Duodenal mucosa (tissue), 2 donors: ENCODE data around the gene EBNA1BP2.
"Not testable (repeated sequence)": the region's sequence is repeated elsewhere in the genome, so short reads cannot be mapped to it uniquely, and the experiment has no call there.

Source experiments
- H3K27ac ChIP-seq: one replicate; pipeline ENCODE4 v1.7.0; 2013; ENCODE audit warnings: low read depth, low read length
- H3K27me3 ChIP-seq, 2 donors: one replicate each; pipeline ENCODE4 v1.7.0; 2013; ENCODE audit warnings: low read length in 2 of 2, control low read depth in 1 of 2; ENCODE audit not compliant: insufficient read depth in 2 of 2, control insufficient read depth in 1 of 2
- H3K36me3 ChIP-seq, 2 donors: one replicate each; pipeline ENCODE4 v1.7.0; 2013; ENCODE audit warnings: low read length in 2 of 2, control low read depth in 1 of 2; ENCODE audit not compliant: insufficient read depth in 2 of 2, control insufficient read depth in 1 of 2
- H3K4me1 ChIP-seq, 2 donors: one replicate each; pipeline ENCODE4 v1.7.0; 2013; ENCODE audit warnings: low read length in 2 of 2, control low read depth in 1 of 2; ENCODE audit not compliant: insufficient read depth in 2 of 2, control insufficient read depth in 1 of 2
- H3K4me3 ChIP-seq, 2 donors: one replicate each; pipeline ENCODE4 v1.7.0; 2013; ENCODE audit warnings: low read length in 2 of 2, low read depth in 1 of 2
- H3K9ac ChIP-seq, 2 donors: one replicate each; pipeline ENCODE4 v1.7.0; 2013; ENCODE audit warnings: low read length in 2 of 2, low read depth in 1 of 2
- H3K9me3 ChIP-seq, 2 donors: one replicate each; pipeline ENCODE4 v1.7.0; 2013; ENCODE audit warnings: low read length in 2 of 2, control low read depth in 1 of 2; ENCODE audit not compliant: control insufficient read depth in 1 of 2

EBNA1BP2 gene

GRCh38 chr1:43128816-43129215, 43.3 kb downstream of the EBNA1BP2 start:
- Histone ChIP-seq H3K4me1 (no peaks in the 10 kb centered on the region), H3K36me3 (no peaks in the 10 kb centered on the region), H3K9ac (no peak overlapping the region)

DNA sequence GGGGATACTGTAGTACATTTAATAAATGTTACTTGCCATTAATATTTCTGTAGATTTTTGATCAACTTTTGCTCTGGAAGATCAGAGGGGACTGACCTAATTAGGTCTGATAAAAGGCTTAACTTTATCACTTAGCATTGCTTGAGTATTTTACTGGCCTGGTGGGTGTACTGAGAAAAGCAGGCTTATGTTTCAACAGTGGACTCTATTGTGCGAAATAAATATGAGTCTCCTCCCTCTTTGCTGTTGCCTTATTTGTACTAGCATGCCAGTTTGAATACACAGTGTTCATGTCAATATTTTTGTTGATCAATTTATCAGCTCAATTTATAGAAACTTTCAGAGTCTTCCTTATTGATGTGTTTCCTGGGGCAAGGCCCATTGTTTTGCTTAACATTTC, 49.1 kb downstream of the EBNA1BP2 start:
- Histone ChIP-seq H3K27me3 (no peaks in the 10 kb centered on the region), H3K4me3 (no peak overlapping the region), H3K27ac (no peak overlapping the region), H3K4me1 (no peaks in the 10 kb centered on the region), H3K9ac (no peak overlapping the region), H3K9me3 (no peaks in the 10 kb centered on the region), H3K36me3 (no peaks in the 10 kb centered on the region)

More at GRCh38 chr1:43128816-43129215, 43.3 kb downstream of the EBNA1BP2 start:
- no peak overlapping the region for H3K27ac ChIP-seq
- peaks cover 0 to 3% of the 10 kb centered on the region in 2 donors for H3K27me3 ChIP-seq
- no peak overlapping the region for H3K4me3 ChIP-seq
- H3K9me3 ChIP-seq: no peaks in the 10 kb centered on the region

DNA sequence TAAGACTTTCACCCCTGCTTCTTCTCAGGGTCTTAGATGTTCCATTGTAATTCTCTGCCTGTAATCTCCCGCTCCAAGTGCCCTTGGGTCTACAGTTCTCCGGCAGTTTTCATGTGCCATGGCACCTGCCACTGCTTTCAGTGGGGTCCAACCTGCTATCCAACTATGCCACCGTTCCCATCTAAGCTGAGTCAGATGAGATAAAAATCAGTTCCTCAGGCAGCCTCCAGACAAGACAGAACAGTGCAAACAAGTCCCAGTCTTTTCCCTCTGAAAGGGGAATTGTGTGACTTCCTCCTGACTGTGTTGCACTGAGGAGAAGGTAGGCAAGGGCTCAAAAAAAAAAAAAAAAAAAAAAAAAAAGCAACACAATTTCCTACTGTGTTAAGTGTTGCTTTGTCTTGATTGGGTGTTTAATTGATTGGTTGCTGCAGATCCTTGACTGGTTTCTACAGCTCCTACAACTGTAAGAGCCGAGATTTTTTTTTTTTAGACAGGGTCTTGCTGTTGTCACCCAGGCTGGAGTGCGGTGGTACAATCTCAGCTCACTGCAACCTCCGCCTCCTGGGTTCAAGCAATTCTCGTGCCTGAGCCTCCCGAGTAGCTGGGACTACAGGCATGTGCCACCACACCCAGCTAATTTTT, 50.7 kb downstream of the EBNA1BP2 start:
- no peak overlapping the region for H3K9ac ChIP-seq
- no peak overlapping the region for H3K27ac ChIP-seq
- no peaks in the 10 kb centered on the region for H3K36me3 ChIP-seq
- H3K4me1 ChIP-seq: no peaks in the 10 kb centered on the region
- no peaks in the 10 kb centered on the region for H3K27me3 ChIP-seq
- no peaks in the 10 kb centered on the region for H3K9me3 ChIP-seq
- no peak overlapping the region for H3K4me3 ChIP-seq

GRCh38 chr1:43119928-43120586, 52.0 kb downstream of the EBNA1BP2 start:
- H3K9ac ChIP-seq, H3K4me1 ChIP-seq, H3K27me3 ChIP-seq, H3K9me3 ChIP-seq, H3K27ac ChIP-seq, H3K36me3 ChIP-seq, H3K4me3 ChIP-seq: not testable (repeated sequence)
